Measurements from ENCODE around the gene STK32B. TPM values are rescaled to one million over a fixed set of nuclear protein-coding genes. Genes with fewer than 3 reads are reported as not detected.

STK32B gene
- total and polyA plus RNA-seq, 4 donors, result 0.02 to 0.28 (median 0.08) TPM; not detected in 1

DNA sequence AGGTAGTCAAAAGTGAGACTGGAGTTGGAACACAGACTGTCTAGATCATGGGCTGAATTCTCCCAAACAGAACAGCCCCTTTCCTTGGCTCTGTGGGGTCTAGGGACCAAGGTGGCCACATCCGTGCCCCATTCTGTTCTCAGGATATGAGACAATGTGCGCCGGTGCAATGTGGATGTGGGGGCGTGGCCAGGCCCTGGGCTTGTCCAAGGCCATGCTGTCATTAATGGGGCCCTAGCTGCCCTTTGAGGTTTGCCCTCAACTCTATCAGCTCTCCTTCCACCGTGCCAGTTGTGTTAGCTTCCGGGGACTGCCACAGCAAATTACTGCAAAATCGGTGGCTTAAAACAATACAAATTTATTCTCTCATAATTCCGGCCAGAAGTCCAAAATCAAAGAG lies 344.5 kb downstream of the STK32B start:
- Histone ChIP-seq H3K27ac (ENCODE audit: low read depth in 1 of 2, low read length in 2 of 2) (no peak overlapping the region), H3K4me3 (ENCODE audit: low read depth in 1 of 3, low read length in 3 of 3) (no peak overlapping the region), H3K4me1 (ENCODE audit: control insufficient read depth in 4 of 4, insufficient read depth in 4 of 4, low read length in 3 of 4) (no peaks in the 10 kb centered on the region), H3K36me3 (ENCODE audit: control insufficient read depth in 4 of 4, insufficient read depth in 3 of 4, low read depth in 1 of 4, low read length in 3 of 4) (no peaks in the 10 kb centered on the region), H3K9me3 (ENCODE audit: control insufficient read depth in 4 of 4, low read length in 3 of 4) (no peaks in the 10 kb centered on the region), H3K27me3 (ENCODE audit: control insufficient read depth in 4 of 4, insufficient read depth in 4 of 4, low read length in 3 of 4) (no peaks in the 10 kb centered on the region), H3K9ac (ENCODE audit: low read depth in 1 of 2, low read length in 2 of 2) (no peak overlapping the region)
- WGBS, result 82% methylated on average over 8 of the region's 8 CpGs
- DNase-seq (ENCODE audit: low spot score), result no peak
- TF ChIP-seq RAD21 (IDR thresholded peaks at IDR 0.05) (no peak), JUND (IDR thresholded peaks at IDR 0.05) (no peak), FOXA1 (IDR thresholded peaks at IDR 0.05) (no peak), YY1 (IDR thresholded peaks at IDR 0.05) (no peak), SP1 (IDR thresholded peaks at IDR 0.05) (no peak), TAF1 (conservative IDR thresholded peaks at IDR 0.05) (no peak), EGR1 (IDR thresholded peaks at IDR 0.05; ENCODE audit: low read depth in 2 of 2) (no peak), HNF4G (IDR thresholded peaks at IDR 0.05) (no peak), RXRA (IDR thresholded peaks at IDR 0.05) (no peak), HNF4A (conservative IDR thresholded peaks at IDR 0.05) (no peak), NR2F2 (IDR thresholded peaks at IDR 0.05) (no peak), GABPA (IDR thresholded peaks at IDR 0.05 in 1 of 2, conservative IDR thresholded peaks at IDR 0.05 in 1 of 2) (no peak), FOXA2 (IDR thresholded peaks at IDR 0.05) (no peak)
- TF ChIP-seq, protein P1, sequence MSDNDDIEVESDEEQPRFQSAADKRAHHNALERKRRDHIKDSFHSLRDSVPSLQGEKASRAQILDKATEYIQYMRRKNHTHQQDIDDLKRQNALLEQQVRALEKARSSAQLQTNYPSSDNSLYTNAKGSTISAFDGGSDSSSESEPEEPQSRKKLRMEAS (IDR thresholded peaks at IDR 0.05), result no peak
- TF ChIP-seq, protein P2, sequence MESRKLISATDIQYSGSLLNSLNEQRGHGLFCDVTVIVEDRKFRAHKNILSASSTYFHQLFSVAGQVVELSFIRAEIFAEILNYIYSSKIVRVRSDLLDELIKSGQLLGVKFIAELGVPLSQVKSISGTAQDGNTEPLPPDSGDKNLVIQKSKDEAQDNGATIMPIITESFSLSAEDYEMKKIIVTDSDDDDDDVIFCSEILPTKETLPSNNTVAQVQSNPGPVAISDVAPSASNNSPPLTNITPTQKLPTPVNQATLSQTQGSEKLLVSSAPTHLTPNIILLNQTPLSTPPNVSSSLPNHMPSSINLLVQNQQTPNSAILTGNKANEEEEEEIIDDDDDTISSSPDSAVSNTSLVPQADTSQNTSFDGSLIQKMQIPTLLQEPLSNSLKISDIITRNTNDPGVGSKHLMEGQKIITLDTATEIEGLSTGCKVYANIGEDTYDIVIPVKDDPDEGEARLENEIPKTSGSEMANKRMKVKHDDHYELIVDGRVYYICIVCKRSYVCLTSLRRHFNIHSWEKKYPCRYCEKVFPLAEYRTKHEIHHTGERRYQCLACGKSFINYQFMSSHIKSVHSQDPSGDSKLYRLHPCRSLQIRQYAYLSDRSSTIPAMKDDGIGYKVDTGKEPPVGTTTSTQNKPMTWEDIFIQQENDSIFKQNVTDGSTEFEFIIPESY (IDR thresholded peaks at IDR 0.05), result no peak
- TF ChIP-seq, protein P3, sequence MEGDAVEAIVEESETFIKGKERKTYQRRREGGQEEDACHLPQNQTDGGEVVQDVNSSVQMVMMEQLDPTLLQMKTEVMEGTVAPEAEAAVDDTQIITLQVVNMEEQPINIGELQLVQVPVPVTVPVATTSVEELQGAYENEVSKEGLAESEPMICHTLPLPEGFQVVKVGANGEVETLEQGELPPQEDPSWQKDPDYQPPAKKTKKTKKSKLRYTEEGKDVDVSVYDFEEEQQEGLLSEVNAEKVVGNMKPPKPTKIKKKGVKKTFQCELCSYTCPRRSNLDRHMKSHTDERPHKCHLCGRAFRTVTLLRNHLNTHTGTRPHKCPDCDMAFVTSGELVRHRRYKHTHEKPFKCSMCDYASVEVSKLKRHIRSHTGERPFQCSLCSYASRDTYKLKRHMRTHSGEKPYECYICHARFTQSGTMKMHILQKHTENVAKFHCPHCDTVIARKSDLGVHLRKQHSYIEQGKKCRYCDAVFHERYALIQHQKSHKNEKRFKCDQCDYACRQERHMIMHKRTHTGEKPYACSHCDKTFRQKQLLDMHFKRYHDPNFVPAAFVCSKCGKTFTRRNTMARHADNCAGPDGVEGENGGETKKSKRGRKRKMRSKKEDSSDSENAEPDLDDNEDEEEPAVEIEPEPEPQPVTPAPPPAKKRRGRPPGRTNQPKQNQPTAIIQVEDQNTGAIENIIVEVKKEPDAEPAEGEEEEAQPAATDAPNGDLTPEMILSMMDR (IDR thresholded peaks at IDR 0.05; ENCODE audit: low read depth, low read length, missing input control), result no peak
- TF ChIP-seq, protein P4, sequence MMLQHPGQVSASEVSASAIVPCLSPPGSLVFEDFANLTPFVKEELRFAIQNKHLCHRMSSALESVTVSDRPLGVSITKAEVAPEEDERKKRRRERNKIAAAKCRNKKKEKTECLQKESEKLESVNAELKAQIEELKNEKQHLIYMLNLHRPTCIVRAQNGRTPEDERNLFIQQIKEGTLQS (IDR thresholded peaks at IDR 0.05), result no peak
- TF ChIP-seq, protein P5, sequence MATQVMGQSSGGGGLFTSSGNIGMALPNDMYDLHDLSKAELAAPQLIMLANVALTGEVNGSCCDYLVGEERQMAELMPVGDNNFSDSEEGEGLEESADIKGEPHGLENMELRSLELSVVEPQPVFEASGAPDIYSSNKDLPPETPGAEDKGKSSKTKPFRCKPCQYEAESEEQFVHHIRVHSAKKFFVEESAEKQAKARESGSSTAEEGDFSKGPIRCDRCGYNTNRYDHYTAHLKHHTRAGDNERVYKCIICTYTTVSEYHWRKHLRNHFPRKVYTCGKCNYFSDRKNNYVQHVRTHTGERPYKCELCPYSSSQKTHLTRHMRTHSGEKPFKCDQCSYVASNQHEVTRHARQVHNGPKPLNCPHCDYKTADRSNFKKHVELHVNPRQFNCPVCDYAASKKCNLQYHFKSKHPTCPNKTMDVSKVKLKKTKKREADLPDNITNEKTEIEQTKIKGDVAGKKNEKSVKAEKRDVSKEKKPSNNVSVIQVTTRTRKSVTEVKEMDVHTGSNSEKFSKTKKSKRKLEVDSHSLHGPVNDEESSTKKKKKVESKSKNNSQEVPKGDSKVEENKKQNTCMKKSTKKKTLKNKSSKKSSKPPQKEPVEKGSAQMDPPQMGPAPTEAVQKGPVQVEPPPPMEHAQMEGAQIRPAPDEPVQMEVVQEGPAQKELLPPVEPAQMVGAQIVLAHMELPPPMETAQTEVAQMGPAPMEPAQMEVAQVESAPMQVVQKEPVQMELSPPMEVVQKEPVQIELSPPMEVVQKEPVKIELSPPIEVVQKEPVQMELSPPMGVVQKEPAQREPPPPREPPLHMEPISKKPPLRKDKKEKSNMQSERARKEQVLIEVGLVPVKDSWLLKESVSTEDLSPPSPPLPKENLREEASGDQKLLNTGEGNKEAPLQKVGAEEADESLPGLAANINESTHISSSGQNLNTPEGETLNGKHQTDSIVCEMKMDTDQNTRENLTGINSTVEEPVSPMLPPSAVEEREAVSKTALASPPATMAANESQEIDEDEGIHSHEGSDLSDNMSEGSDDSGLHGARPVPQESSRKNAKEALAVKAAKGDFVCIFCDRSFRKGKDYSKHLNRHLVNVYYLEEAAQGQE (IDR thresholded peaks at IDR 0.05), result no peak

Data from liver (tissue), 9 donors.